Activated naive CD8-positive, alpha-beta T cell treated with anti-CD3 and anti-CD28 coated beads, Interleukin-2, amount 50 U/mL, for 16 hours (primary cell): ENCODE results near the gene INPP5D.
"Not testable (repeated sequence)": the region's sequence is repeated elsewhere in the genome, so short reads cannot be mapped to it uniquely, and the experiment has no call there.

Experiments used
- DNase-seq: peaks from one replicate; pipeline ENCODE4 v3.0.0-alpha.2; 2020; ENCODE audit warnings: low read depth, low spot score

Gene INPP5D

DNA sequence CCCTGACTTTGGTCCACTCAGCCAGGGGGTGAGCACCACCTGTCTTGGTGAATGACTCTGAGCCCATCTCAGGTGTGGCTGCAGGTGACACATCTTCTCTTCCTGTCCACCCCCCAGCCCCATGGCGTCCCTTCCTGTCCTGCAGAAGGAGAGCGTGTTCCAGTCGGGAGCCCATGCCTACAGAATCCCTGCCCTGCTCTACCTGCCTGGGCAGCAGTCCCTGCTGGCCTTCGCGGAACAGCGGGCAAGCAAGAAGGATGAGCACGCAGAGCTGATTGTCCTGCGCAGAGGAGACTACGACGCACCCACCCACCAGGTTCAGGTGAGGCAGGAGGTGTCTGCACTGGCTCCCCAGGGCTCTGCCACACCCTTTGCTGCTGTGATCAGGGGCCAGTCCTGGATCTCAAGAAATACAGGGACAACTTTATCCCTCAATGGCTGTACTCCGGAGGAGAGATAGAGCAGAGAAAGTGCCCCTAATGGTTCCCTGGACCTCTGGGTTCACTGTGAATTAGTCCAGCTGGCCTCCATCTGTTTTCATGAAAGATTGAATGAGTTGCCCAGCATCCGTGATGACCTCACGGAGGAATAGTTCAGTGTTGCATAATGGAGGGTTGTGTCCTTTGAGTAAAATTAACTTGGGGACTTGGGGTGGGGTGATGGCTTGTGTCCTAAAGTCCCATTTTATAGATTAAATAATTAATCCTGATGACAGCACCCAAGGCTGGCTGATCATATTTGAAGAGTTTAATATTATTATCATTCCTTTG is 27.4 kb upstream of the INPP5D start, which contains the start of gene NEU2:
TSS of gene NEU2 (plus strand) at position 122 of the 770 bp plus-strand sequence. CDS start at position 122, 0 bp downstream.
- DNase-seq: no peak

DNA sequence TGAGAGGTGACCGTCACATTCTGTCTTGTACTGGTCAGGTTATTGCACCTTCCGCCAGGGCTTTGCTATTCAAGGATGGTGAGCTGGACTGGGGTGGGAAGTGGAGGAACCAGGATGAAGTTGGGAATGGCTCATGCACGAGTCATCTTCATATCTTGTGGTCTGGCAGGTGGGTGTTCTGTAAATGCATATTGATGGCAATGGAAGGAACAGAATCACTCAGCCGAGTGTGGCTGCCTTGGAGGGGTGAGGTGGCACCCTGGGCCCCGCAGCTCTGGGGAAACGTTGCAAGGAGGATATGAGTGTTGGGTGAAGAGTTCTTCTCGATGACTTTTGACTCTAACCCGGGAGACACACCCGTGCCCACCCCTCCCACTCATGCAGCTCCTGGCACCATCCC is 26.5 kb upstream of the INPP5D start:
- no peak for DNase-seq

DNA sequence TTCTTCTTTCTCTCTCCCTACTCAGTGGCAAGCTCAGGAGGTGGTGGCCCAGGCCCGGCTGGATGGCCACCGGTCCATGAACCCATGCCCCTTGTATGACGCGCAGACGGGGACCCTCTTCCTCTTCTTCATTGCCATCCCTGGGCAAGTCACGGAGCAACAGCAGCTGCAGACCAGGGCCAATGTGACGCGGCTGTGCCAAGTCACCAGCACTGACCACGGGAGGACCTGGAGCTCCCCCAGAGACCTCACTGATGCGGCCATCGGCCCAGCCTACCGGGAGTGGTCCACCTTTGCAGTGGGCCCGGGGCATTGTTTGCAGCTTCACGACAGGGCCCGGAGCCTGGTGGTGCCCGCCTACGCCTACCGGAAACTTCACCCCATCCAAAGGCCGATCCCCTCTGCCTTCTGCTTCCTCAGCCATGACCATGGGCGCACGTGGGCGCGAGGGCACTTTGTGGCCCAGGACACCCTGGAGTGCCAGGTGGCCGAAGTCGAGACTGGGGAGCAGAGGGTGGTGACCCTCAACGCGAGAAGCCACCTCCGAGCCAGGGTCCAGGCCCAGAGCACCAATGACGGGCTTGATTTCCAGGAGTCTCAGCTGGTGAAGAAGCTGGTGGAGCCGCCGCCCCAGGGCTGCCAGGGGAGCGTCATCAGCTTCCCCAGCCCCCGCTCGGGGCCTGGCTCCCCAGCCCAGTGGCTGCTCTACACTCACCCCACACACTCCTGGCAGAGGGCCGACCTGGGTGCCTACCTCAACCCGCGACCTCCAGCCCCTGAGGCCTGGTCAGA is 25.9 kb upstream of the INPP5D start:
- DNase-seq: no peak

DNA sequence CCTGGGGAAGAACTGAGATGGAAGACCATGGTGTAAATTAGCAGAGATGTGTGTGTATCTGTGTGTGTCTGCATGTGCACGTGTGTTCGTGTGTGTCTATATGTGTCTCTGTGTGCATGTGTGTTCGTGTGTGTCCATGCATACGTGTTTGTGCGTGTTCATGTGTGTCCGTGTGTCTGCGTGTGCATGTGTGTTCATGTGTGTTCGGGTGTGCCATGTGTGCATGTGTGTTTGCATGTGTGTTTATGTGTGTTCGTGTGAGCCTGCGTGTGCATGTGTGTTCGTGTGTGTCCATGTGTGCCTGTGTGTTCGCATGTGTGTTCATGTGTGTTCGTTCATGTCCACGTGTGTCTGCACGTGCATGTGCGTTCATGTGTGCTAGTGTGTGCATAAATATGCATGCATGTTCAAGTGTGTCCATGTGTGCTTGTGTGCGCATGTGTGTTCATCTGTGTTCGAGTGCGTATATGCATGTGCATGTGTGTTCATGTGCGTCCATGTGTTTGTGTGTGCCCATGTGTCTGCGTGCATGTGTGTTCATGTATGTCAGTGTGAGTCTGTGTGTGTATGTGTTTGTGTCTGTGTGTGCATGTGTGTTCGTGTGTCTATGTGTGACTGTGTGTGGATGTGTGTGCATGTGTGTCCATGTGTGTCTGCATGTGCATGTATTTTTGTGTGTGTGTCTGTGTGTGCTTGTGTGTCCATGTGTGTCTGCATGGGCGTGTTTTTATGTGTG is 24.5 kb upstream of the INPP5D start:
- DNase-seq: no peak

DNA sequence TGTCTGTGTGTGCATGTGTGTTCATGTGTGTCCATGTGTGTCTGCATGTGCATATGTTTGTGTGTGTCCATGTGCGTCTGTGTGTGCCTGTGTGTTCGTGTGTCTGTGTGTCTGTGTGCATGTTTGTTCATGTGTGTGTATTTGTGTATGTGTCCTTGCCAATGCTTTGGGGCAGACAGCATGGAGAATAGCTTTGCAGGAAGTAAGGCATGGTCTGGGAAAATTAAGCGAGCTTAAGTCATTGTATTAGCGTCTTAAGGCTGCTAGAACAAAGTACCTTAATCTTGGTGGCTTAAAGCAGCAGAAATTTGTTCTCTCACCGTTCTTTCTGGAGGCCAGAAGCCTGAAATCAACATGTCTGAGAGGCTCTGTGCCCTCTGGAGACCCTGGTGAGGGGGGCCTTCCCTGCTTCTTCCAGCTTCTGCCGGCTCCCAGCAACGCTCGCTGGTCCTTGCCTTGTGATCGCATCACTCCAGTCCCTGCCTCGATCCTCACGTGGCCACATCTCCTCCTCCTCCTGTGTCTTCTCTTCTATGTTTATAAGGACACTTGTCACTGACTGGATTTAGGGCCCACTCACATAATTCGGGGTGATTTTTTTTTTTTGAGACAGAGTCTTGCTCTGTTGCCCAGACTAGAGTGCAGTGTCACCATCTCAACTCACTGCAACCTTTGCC is 23.8 kb upstream of the INPP5D start:
- DNase-seq: no peak

DNA sequence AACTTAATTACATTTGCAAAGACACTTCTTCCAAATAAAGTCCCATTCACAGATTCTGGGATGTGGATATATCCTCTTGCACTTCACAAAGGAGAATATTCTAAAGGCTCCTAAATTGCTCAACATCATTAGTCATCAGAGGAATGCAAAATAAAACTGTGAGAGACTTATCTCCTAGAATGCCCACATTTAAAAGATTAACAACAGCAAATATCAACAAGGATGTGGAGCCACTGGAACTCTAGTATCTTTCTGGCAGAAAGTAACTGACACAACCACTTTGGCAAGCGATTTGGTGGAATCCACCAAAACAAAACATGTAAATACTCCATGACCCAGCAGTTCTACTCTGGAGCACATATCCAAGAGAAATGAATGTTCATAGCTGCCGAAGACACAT is 23.1 kb upstream of the INPP5D start:
- no peak for DNase-seq

DNA sequence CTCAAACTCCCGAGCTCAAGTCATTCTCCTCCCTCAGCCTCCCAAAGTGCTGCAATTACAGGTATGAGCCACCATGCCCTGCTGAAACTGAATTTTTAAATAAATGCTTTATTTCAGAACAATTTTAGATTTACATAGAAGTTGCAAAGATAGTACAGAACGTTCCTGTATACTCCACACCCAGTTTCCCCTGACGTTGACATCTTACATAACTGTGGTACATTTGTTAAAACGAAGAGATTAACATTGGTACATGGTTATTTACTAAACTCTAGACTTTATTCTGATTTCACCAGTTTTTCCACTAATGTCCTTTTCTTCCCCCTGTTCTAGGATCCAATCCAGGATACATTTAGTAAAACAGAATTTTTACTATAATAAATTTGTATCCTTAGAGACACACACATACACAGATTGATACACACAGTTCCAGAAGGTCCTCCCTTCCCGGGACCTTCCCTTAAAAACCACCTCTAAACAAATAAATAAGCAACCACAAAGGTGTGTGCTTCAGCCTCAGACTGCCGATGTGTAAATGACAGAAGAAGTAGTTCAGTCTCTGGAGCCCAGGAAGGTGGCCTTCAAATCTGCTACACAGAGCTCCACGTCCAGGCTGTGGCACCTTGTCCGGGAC is 20.8 kb upstream of the INPP5D start:
- no peak for DNase-seq

DNA sequence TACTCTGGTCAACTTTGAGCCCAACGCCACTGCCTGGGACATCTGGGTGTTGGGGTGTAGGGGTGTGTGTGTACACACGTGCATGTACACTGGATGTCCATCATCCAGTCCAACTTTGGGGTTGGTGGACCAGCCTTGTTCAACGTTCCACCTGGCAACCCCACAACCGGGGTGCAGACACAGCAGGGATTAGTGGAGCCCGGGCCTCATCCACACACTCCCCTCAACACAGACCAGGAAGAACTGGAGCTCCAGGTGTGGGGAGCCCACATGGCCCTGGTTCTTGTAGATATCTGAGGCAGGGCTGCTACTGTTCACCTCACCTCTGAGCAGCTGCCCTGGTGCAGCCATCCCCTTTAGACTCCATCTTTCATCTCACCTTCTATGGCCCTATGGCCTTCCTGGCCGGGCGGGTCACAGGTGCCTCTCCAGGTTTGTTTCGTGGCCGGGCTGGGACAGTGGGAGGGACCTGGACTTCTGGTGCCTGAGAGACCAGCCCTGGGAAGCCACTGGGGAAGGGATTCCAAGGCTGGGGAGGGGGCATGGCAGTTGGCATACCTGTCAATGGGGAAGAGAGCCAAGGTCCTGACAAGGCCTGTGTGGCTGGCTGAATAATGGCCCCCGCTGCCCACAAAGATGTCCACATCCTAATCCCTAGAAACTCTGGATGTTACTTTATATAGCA is 20.2 kb upstream of the INPP5D start:
- DNase-seq: no peak

DNA sequence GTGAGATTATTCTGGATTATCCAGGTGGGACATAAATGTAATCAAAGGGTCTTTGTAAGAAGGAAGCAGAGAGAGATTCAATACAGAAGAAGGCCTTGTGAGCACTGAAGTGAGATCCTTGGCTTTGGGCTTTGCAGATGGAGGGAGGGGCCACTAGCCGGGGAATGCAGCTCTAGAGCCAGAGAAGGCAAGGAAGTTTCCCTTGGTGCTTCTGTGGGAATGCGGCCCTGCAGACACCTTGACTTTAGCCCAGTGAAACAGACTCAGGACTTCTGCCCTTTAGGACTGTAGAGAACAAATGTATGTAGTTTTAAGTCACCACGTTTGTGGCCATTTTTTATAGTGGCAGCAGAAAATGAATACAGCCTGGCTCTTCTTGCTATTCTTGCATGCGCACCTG is 19.6 kb upstream of the INPP5D start:
- no peak for DNase-seq

DNA sequence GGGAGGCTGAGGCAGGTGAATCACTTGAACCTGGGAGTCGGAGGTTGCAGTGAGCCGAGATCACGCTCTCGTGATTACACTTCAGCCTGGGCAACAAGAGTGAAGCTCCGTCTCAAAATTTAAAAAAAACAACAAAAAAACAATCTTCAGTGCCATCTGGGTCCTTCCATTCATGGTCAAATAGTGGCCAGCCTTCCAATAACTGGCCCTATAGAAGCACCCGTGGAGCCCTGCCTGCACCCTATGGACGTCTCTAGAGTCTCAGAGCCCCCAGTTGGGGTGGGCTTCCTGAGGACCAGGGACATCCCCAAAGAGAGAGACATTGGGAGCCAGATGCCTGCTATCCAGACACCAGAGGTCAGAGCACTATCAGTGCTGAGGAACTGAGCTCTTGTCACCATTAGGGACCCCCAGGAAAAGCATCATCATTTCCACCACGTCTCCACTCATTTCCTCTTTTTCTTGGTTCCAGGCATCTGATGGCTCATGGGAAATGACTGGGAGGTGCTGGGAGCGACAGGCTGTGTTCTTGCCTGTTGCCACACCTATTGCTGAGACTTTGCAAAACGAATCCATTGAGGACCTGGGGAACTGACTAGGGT is 18.3 kb upstream of the INPP5D start:
- DNase-seq: no peak

DNA sequence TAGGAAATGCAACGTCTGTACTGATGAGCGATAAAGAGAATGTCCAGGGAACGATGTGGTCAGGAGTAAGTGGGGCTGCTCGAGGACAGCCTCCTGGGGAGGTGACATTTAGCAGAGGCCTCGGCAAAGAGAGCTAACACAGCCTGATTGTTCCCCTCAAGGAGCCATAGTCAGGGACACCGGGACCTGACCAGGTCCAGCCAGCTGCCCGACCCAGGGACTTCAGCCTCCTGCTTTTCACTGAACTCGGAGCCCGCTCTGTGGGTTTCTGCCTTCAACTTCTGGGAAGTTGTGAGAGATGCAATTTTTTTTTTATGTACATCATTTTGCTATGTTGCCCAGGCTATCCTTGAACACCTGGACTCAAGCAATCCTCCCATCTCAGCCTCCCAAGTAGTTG is 17.6 kb upstream of the INPP5D start:
- DNase-seq: no peak

DNA sequence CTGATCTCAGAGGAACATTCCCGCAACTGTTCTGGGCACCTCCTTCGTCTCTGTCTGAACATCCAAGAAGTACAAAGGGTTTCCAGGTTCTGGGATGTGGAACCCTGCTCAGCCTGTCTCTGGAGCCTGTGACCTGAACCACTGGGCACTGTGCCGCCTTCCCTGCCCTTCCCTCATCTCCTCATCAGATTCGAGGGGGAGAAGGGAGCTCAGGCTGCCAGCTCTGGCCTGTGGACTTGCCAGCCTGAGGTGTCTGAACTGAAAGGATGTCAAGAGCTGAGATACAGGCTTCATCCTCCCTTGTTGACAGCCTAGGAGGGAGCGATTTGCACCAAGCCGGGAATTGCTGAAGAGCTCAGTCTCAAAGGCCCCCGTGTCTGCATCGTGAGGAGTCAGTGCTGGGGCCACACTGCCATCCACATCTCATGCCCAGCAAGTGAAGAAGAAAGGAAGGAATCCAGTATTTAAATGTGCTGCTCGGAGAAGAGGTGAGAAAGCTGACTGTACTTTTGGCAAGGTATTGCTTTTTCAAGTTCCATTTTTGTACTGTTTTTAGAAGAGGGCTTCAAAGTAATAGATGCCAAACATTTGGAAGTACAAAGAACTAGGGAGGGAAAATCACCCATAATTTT is 15.1 kb upstream of the INPP5D start:
- DNase-seq: no peak

DNA sequence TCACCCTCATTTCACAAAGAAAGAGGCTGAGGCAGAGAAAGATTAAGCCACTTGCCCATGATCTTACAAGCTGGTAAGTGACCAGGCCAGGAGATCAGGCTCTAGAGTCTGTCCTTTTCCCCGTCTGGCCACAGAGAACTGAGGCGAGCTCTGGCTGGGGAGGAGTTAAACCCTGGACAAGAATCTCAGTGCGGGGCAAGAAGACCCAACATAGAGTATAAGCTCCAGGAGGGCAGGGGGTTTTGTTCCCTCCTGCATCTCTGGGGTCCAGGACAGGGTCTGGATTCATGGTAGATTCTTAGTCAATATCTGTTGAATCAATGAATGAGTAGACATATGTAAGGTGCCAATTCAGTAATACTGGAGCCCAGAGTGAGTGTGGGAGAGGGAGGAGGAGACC is 12.9 kb upstream of the INPP5D start:
- DNase-seq: no peak

DNA sequence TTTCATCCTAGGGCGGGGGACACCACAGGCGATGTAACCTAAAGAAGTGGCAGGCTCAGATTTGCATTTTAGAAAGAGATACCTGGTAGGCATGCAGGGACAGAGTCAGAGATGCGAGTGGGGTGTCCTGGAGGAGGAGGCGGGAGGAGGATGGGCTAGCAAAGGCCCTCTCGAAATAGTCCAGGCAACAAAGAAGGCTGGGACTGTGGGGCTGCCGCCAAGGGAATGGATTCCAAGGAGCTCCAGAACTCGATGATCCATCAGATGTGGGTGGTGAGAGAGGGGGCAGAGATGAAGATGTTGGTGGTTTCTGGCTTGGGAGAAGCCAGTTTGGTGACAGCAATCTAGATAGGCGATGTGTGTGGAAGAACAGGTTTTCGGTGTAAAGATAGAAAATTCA is 12.5 kb upstream of the INPP5D start:
- DNase-seq: no peak

DNA sequence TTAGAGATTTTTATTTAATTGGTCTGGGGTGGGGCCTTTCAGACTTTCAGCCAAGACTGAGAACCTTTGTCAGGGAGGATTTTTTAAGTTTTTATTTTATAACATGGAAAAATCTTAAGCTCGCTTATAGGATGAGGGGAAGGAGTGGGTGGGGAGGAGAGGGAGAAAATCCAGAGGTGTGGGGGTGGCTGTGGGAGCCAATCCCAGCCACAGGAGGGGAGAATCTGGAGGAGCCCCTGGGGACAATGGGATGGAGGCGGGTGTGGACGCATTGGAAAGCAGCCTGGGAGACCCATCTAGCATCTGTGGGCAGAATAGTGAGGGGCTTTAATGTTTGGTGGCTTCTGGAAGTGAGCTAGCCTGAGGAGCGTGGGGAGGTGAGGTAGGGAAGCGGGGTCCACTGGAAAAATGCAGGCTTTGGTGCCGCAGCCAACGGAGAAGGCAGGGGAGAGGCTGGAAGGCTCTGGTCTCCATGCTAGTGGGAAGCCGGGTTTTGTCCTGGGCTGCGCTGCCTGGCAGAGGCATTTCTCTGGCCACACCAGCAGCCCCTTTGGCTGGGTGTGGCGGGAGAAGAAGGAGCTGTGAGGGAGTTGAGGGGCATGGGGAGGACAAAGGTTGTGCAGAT is 11.5 kb upstream of the INPP5D start:
- DNase-seq: no peak

DNA sequence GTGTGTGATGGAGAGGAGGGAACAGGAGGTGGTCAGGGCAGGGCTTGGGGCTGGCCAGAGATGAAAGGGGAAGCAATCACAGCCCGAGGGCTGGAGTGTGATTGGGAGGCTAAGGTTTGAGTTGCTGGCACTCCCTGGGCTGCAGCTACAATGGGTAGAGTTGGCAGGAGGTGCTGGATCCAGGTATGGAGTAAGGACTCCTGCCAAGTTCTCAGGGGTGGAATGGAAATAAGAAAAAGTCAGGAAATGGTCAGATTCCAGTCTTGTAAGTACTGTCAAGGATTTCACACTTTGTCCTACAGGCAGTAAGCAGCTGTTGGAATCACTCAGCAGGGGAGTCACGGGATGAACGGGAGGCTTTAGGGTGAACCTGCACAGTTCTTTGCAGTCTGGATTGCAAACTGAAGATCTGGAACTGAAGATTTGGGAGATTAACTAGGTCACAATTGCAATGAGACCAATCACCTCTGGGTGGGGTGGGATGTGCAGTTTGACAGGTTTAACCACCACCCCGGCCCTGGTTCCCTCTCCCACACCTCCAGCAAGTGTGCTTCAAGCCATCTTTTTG is 10.9 kb upstream of the INPP5D start:
- DNase-seq: no peak

DNA sequence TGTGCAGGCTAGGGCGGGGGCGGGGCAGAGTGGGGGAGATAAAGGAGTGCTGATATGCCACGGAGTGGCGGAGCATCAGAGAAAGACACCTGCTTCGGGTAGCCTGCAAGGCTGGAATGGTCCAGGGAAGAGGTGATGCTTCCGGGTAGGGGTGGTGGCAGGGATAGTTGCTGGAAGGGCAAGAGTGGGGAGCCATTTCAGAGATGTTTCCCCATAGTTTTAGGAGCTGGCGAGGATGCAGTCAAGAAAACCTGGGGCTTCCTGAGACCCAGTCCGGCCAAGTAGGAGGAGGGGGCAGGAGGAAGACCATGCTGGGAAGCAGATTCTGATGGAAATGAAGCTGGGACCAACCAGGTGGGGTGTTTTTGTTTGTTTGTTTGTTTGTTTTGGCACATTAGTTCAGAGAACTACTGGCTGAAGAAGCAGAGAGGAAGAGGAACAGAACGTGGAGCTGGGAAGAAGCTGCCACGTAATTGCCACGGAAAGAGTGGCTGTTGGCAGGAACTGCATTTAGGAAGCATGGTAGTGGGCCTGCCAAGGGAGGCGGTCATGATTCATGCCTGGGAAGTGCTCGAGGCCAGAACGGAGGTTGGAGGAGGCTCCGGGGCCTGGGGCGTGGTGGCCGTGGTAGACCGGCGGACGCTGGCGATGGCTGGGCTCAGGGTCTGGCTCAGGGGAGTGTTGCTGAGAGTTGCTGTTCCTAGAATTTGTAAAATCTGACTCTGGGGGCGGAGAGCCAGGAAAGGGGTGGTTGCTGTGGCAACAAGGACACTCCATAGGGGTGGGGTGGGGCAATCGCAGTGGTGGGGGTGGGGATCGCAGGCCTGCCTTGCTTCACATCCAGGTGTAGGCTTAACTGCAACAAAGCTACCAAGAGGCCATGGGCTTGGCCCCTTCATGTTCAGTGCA is 8.6 kb upstream of the INPP5D start:
- DNase-seq: no peak

DNA sequence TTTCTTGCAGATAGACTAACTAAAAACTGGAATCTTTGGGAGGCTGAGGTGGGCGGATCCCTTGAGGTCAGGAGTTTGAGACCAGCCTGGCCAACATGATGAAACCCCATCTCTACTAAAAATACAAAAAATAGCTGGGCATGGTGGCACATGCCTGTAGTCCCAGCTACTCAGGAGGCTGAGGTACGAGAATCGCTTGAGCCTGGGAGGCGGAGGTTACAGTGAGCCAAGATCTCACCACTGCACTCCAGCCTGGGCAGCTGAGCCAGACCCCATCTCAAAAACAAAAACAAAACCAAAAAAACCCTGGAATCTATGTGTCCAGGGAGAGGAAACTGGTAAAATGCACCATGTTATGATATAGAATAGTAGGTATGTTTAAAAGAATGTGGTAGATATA is 7.6 kb upstream of the INPP5D start:
- DNase-seq: not testable (repeated sequence)
